MCF 10A (cell line): ENCODE data around the gene AGAP6. TPM values are rescaled to one million over a fixed set of nuclear protein-coding genes. Genes with fewer than 3 reads are reported as not detected.
A peak's percentile ranks its signal among the peaks of the same experiment; 100 is the strongest.
"Not testable (repeated sequence)": the region's sequence is repeated elsewhere in the genome, so short reads cannot be mapped to it uniquely, and the experiment has no call there.

Experiments
- Bru-seq: library from RNA; stranded (reverse); fragments of 400-500 nt; gene quantifications from one replicate; lab custom pipeline; 2021; lab: Mats Ljungman, UMichigan
- BruChase-seq, 2 experiments: library from RNA; stranded (reverse); fragments of 400-500 nt; gene quantifications; one replicate each; lab custom pipeline; 2021; lab: Mats Ljungman, UMichigan
- BruUV-seq: library from RNA; stranded (reverse); fragments of 400-500 nt; replicated peaks from 2 replicates; lab custom pipeline; 2021; lab: Mats Ljungman, UMichigan
- CTCF ChIA-PET: fragments of 300-600 bp; sonication (Branson Sonifier 250); formaldehyde crosslinking; extraction: SDS; loops from one replicate; lab custom pipeline; 2021; ENCODE audit warnings: antibody characterized with exemption, inconsistent platforms; lab: Yijun Ruan, JAX
- POLR2A ChIA-PET: fragments of 300-600, 350-650 bp; sonication (Branson Sonifier 250); formaldehyde crosslinking; extraction: SDS; loops from one replicate; lab custom pipeline; 2020; ENCODE audit warnings: antibody characterized with exemption, inconsistent platforms; lab: Yijun Ruan, JAX
- DNase-seq: peaks from one replicate; pipeline ENCODE4 v3.0.0-alpha.2; 2018; ENCODE audit not compliant: unreplicated experiment
- H3K27ac Mint-ChIP-seq: one replicate; pipeline ENCODE4 v1.8.0; 2022; ENCODE audit warnings: mild to moderate bottlenecking, low read depth, mixed read lengths; ENCODE audit not compliant: unreplicated experiment
- H3K27me3 Mint-ChIP-seq: one replicate; pipeline ENCODE4 v1.8.0; 2022; ENCODE audit warnings: mixed read lengths; ENCODE audit not compliant: insufficient read depth, unreplicated experiment
- H3K36me3 Mint-ChIP-seq: one replicate; pipeline ENCODE4 v1.8.0; 2022; ENCODE audit warnings: mild to moderate bottlenecking, moderate library complexity, mixed read lengths; ENCODE audit not compliant: insufficient read depth, unreplicated experiment
- H3K4me1 Mint-ChIP-seq: one replicate; pipeline ENCODE4 v1.8.0; 2022; ENCODE audit warnings: mixed read lengths; ENCODE audit not compliant: insufficient read depth, unreplicated experiment
- H3K4me3 Mint-ChIP-seq: one replicate; pipeline ENCODE4 v1.8.0; 2022; ENCODE audit warnings: mild to moderate bottlenecking, moderate library complexity, mixed read lengths; ENCODE audit not compliant: unreplicated experiment
- H3K9me3 Mint-ChIP-seq: one replicate; pipeline ENCODE4 v1.8.0; 2022; ENCODE audit warnings: mixed read lengths; ENCODE audit not compliant: unreplicated experiment
- intact Hi-C: fragments of 100-400 bp; cut with micrococcal nuclease; formaldehyde crosslinking; loops from 2 replicates; pipeline ENCODE4 v1.14.1; 2022
- long read RNA-seq: library from polyadenylated mRNA; stranded (forward); transcript quantifications from one replicate; pipeline ENCODE4 v2.0.0, GENCODE V29; 2022
- total RNA-seq: library from RNA; stranded (reverse); gene quantifications from 2 replicates; pipeline ENCODE4 v1.2.3, GENCODE V29; 2022

AGAP6 gene
- total RNA-seq (18.2 and 18.8 TPM in 2 replicates), Bru-seq, nascent RNA (percentile 89 among the genes with signal in this experiment), BruChase-seq, experiment 1, labeled RNA remaining after a 6-hour chase (percentile 91 among the genes with signal in this experiment), BruChase-seq, experiment 2, labeled RNA remaining after a 2-hour chase (percentile 95 among the genes with signal in this experiment)
- long read RNA-seq, partial matches to known transcripts, result 2 of 10 reads
- long read RNA-seq, other reads (novel, unspliced or antisense), result 6 of 10 reads

DNA sequence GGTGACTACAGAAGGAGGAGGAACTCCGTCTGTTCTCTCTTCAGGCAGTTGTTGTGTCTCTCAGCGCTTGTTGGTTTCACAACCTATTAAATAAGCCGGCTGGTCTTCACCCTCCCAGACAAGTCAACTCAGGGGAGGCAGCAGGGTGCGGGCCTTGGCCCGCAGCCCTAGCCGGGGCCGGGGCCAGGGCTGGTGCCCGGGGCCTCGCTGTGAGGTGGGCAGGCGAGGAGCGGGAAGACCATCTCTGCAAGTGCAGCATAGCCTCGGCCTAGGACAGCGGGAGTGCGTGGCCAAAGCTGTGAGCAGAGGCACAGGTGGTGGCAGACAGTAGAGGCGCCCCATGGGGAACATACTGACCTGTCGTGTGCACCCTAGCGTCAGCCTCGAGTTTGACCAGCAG, at the start of gene AGAP6:
AGAP6 (plus strand) TSS at position 31 of the 400 bp plus-strand sequence; CDS start at position 341, 310 bp downstream.
- intact Hi-C loops, H3K4me1 Mint-ChIP-seq, DNase-seq, POLR2A ChIA-PET, BruUV-seq, CTCF ChIA-PET, H3K4me3 Mint-ChIP-seq, H3K9me3 Mint-ChIP-seq, H3K27me3 Mint-ChIP-seq, H3K27ac Mint-ChIP-seq: not testable (repeated sequence)
- peaks cover 17% of the 10 kb centered on the region for H3K36me3 Mint-ChIP-seq

DNA sequence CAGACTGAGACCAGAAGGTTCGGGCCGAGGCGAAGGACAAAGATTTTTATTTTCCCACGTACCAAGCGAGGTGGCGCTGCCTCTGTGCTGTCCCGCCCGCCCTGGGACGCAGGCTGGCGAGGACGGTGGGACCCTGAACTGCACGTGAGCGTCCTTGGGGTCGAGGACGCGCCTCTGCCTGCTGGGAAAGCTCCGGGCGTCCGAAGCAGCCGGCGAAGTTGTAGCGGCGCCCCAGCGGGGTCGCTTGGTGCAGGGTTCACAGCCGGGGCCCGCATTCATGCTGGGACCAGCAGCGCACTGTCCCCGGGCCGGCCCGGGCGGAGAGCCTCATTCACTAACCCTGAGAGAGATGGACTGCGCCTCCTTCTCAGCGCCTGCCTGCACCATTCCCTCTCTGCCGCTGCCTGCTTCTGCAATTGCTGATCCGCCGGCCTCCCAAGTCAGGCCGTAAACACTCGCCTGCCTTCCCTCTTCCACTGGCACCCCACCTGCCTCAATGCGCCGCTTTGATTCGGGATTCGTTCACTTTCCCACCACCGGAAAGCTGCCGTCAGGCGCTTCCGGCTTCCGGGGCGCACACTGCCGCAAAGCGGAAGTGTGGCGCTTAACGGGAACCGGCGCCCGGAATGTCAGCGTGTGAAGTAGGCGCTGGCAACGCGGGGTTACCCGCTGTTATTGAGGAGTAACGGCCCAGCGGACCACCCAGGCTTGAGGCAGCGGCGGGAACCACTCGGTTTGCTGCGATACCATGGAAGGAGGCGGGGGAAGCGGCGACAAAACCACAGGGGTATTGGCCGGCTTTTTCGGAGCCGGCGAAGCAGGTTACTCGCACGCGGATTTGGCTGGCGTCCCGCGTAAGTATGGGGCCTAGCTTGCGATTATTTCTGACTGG, 46.5 kb upstream of the AGAP6 start, which contains the start of the genes PARG and TIMM23B:
PARG (minus strand) TSS at position 581 of the 892 bp plus-strand sequence; CDS start at position 279, 302 bp downstream.
TIMM23B (plus strand) TSS at position 607 of the 892 bp plus-strand sequence; CDS start at position 749, 142 bp downstream.
- Mint-ChIP-seq H3K4me1 (peaks cover 20% of the 10 kb centered on the region), H3K4me3 (peak within 1 kb of the TSS; percentile 89), H3K36me3 (peaks cover 14% of the 10 kb centered on the region), H3K27ac (peak within 1 kb of the TSS; percentile 90)
- ChIA-PET CTCF (interaction anchor here (1.1 kb wide), 1 partner anchor 348 kb away, joined by 3 read pairs; no protein-coding TSS in a partner anchor), POLR2A (interaction anchor here (1.4 to 1.8 kb wide), 3 partner anchors 347 to 403 kb away, joined by 4 to 5 read pairs (median 5); partner anchors contain the start of gene ERCC6)
- peak; percentile 80 for DNase-seq
- H3K9me3 Mint-ChIP-seq, intact Hi-C loops, H3K27me3 Mint-ChIP-seq: not testable (repeated sequence)
- BruUV-seq, result TSS peak; percentile 62

DNA sequence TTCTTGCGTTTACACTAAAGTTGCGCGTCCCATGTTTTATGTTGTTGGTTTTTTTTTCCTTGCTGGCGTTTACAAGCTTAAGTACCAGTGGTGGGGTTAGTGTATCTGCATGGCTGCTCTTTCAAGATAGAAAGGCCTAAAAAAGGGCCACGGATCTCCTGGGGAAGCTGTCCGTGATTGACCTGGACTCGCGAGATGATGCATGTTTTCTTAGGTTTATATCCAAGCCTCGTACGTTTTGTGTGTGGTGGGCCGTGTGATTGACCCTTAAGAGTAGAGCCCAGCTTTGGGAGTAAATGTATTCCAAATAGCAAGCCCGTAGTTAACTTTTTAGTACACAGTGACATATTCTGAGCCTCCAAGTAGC, 45.9 kb upstream of the AGAP6 start:
- peak; percentile 1 for DNase-seq
- peak overlapping the region; percentile 89 for H3K4me3 Mint-ChIP-seq
- ChIA-PET POLR2A (interaction anchor here (0.6 to 1.8 kb wide), 4 partner anchors 348 to 481 kb away, joined by 3 to 5 read pairs (median 4); partner anchors contain the start of gene ERCC6), CTCF (interaction anchor here (1.1 kb wide), 1 partner anchor 349 kb away, joined by 3 read pairs; no protein-coding TSS in a partner anchor)
- TSS peak; percentile 68 for BruUV-seq
- H3K27me3 Mint-ChIP-seq, H3K9me3 Mint-ChIP-seq, intact Hi-C loops: not testable (repeated sequence)
- peak overlapping the region; percentile 90 for H3K27ac Mint-ChIP-seq
- H3K4me1 Mint-ChIP-seq, result peaks cover 20% of the 10 kb centered on the region
- peaks cover 20% of the 10 kb centered on the region for H3K36me3 Mint-ChIP-seq

DNA sequence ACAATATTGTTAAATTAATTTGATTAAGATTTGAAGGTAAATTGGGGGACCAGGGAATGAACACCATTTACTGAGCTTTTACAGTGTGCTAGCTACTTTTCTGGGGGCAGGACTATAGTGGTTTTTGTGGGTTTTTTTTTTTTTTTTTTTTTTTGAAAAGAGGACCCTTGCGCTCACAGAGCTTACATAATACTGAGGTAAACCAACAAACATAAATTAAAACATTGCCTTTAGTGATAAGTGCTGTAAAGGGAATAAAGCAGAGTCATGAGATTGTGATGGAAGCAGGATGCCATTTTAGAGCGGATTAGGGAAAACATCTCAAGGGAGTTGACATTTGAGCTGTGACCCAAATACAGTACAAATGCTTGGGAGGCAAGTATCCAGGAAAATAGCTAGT, 44.6 kb upstream of the AGAP6 start:
- DNase-seq, POLR2A ChIA-PET, H3K9me3 Mint-ChIP-seq, CTCF ChIA-PET, intact Hi-C loops, BruUV-seq, H3K27me3 Mint-ChIP-seq: not testable (repeated sequence)
- Mint-ChIP-seq H3K4me1 (peaks cover 20% of the 10 kb centered on the region), H3K27ac (peak overlapping the region; percentile 90), H3K36me3 (peaks cover 30% of the 10 kb centered on the region), H3K4me3 (peak overlapping the region; percentile 89)

DNA sequence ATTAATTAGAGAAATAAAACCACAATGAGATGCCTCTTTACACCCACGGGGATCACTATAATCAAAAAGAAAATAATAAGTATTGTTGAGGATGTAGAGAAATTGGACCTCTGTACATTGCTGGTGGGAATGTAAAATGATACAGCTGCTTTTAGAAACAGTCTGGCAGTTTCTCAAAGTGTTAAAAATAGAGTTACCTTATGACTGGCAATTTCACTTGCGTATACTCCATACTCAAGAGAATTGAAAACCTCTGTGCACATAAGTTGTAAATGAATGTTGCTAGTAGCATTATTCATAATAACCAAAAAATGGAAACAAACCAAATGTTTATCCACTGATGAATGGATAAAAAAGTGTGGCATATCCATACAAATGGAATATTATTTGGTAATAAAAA, 40.1 kb upstream of the AGAP6 start:
- BruUV-seq, H3K27me3 Mint-ChIP-seq, POLR2A ChIA-PET, H3K4me1 Mint-ChIP-seq, H3K4me3 Mint-ChIP-seq, H3K9me3 Mint-ChIP-seq, CTCF ChIA-PET, H3K27ac Mint-ChIP-seq, intact Hi-C loops, DNase-seq: not testable (repeated sequence)
- peaks cover 42% of the 10 kb centered on the region for H3K36me3 Mint-ChIP-seq

DNA sequence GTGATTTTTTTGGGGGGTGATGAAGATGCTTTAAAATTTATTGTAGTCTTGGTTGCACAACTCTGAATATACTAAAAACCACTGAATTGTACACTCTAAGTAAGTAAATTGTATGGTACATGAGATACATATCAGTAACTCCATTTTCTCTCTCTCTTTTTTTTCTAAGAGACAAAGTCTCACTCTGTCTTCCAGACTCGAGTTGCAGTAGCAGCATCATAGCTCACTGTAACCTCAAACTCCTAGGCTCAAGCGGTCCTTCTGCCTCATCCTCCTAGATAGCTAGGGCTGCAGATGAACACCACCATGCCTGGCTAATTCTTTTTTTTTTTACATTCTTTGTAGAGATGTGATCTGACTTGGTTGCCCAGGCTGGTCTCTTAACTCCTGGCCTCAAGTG, 39.5 kb upstream of the AGAP6 start:
- CTCF ChIA-PET, H3K27me3 Mint-ChIP-seq, H3K27ac Mint-ChIP-seq, H3K4me1 Mint-ChIP-seq, H3K4me3 Mint-ChIP-seq, intact Hi-C loops, DNase-seq, H3K9me3 Mint-ChIP-seq, BruUV-seq, POLR2A ChIA-PET: not testable (repeated sequence)
- H3K36me3 Mint-ChIP-seq, result peaks cover 48% of the 10 kb centered on the region

DNA sequence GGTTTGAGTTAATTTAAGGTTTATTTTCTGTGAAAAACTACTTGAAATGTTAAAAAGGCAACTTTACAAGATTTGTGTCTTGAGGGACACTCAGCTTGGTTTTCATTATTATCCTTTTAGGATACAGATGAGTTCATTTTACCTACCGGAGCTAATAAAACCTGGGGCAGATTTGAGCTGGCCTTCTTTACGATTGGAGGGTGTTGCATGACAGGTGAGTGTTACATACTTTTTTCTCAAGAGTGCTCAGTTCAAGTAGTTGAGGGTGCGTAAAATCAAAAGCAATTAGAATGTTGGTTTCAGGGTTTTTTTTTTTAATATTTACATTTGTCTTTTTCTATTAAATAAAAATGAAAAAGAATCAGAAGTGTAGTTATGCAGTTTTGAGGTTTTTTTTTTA, 36.2 kb upstream of the AGAP6 start:
- BruUV-seq, DNase-seq, POLR2A ChIA-PET, intact Hi-C loops, H3K4me3 Mint-ChIP-seq, H3K4me1 Mint-ChIP-seq, H3K27ac Mint-ChIP-seq, H3K27me3 Mint-ChIP-seq, H3K9me3 Mint-ChIP-seq: not testable (repeated sequence)
- peaks cover 44% of the 10 kb centered on the region for H3K36me3 Mint-ChIP-seq
- CTCF ChIA-PET, result interaction anchor here (0.7 kb wide), 1 partner anchor 117 kb away, joined by 3 read pairs; no protein-coding TSS in a partner anchor

DNA sequence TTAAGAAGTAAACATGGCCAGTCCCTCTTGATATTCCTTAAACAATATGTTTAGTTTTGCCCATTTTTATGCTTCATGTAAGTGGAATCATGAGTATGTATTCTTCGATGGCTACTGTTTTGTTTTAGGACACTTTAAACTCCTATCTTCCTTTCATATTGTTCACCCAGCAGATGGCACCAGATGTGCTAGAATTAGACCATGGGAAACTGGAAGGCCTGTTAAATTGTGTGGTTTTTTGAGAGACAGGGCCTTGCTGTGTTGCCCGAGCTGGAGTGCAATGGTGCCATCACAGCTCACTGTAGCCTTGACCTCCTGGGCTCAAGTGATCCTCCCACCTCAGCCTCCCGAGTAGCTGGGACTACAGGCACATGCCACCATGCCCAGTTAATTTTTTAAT, 35.1 kb upstream of the AGAP6 start:
- peak; percentile 4 for DNase-seq
- H3K36me3 Mint-ChIP-seq, result peaks cover 42% of the 10 kb centered on the region
- H3K27ac Mint-ChIP-seq, H3K4me1 Mint-ChIP-seq, BruUV-seq, H3K9me3 Mint-ChIP-seq, CTCF ChIA-PET, POLR2A ChIA-PET, H3K4me3 Mint-ChIP-seq, intact Hi-C loops, H3K27me3 Mint-ChIP-seq: not testable (repeated sequence)
